NCI-H2081 (cell line): ENCODE results near the gene LRRC73.
"Not testable (repeated sequence)": the region's sequence is repeated elsewhere in the genome, so short reads cannot be mapped to it uniquely, and the experiment has no call there.

Source experiments
- DNase-seq, 2 experiments: peaks; one replicate each; lab custom pipeline; 2025; lab: John Stamatoyannopoulos, UW

LRRC73 gene

GRCh38 chr6:43510827-43511163 lies 649 bp upstream of the LRRC73 start:
- DNase-seq: no peak

- no peak for DNase-seq
Observed at GRCh38 chr6:43509142-43509983, 783 bp downstream of the LRRC73 start.

GRCh38 chr6:43508481-43509141 lies 1.5 kb downstream of the LRRC73 start:
- no peak for DNase-seq

GRCh38 chr6:43506667-43507471 lies 3.3 kb downstream of the LRRC73 start:
- peak; percentile 71 to 73 for DNase-seq

- DNase-seq: no peak
Observed at GRCh38 chr6:43506171-43506570, 4.0 kb downstream of the LRRC73 start.

- DNase-seq: no peak
Observed at GRCh38 chr6:43505718-43506117, 4.4 kb downstream of the LRRC73 start.

- no peak for DNase-seq
Observed at GRCh38 chr6:43504756-43505593, 5.2 kb downstream of the LRRC73 start.

- no peak for DNase-seq
Observed at GRCh38 chr6:43503443-43503842, 6.7 kb downstream of the LRRC73 start.

GRCh38 chr6:43502666-43503065 lies 7.5 kb downstream of the LRRC73 start:
- DNase-seq: no peak

GRCh38 chr6:43500921-43501320 lies 9.2 kb downstream of the LRRC73 start:
- DNase-seq: no peak

GRCh38 chr6:43499028-43499815 lies 10.9 kb downstream of the LRRC73 start:
- DNase-seq: peak; percentile 31 to 77

GRCh38 chr6:43498291-43498690 lies 11.9 kb downstream of the LRRC73 start:
- not testable (repeated sequence) for DNase-seq

- no peak for DNase-seq
Observed at GRCh38 chr6:43497689-43498088, 12.5 kb downstream of the LRRC73 start.

- no peak for DNase-seq
Observed at GRCh38 chr6:43497129-43497396, 13.1 kb downstream of the LRRC73 start.

- DNase-seq: no peak
Observed at GRCh38 chr6:43496370-43497128, 13.6 kb downstream of the LRRC73 start.

- no peak for DNase-seq
Observed at GRCh38 chr6:43495409-43495941, 14.7 kb downstream of the LRRC73 start.

- no peak for DNase-seq
Observed at GRCh38 chr6:43494766-43495165, 15.4 kb downstream of the LRRC73 start.

GRCh38 chr6:43494321-43494720 lies 15.8 kb downstream of the LRRC73 start:
- no peak for DNase-seq

- DNase-seq: no peak
Observed at GRCh38 chr6:43493833-43494232, 16.3 kb downstream of the LRRC73 start.

- DNase-seq: no peak
Observed at GRCh38 chr6:43493230-43493629, 16.9 kb downstream of the LRRC73 start.
